ENCODE data around the gene RANBP3. TPM values are rescaled to one million over a fixed set of nuclear protein-coding genes. Genes with fewer than 3 reads are reported as not detected.
"Not testable (repeated sequence)": the region's sequence is repeated elsewhere in the genome, so short reads cannot be mapped to it uniquely, and the experiment has no call there.

RANBP3 gene, protein sequence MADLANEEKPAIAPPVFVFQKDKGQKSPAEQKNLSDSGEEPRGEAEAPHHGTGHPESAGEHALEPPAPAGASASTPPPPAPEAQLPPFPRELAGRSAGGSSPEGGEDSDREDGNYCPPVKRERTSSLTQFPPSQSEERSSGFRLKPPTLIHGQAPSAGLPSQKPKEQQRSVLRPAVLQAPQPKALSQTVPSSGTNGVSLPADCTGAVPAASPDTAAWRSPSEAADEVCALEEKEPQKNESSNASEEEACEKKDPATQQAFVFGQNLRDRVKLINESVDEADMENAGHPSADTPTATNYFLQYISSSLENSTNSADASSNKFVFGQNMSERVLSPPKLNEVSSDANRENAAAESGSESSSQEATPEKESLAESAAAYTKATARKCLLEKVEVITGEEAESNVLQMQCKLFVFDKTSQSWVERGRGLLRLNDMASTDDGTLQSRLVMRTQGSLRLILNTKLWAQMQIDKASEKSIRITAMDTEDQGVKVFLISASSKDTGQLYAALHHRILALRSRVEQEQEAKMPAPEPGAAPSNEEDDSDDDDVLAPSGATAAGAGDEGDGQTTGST
- total RNA-seq: 70.8 TPM
- long read RNA-seq, transcript RANBP3-201 (16 exons, 1,762 nt): major isoform, 15 of 57 reads
- long read RNA-seq, transcript RANBP3-220 (16 exons, 1,783 nt): minor isoform, 10 of 57 reads
- long read RNA-seq, partial matches to known transcripts: 11 of 57 reads
- long read RNA-seq, other reads (novel, unspliced or antisense): 15 of 57 reads

- Histone ChIP-seq H3K27me3 (ENCODE audit: low read depth) (no peaks in the 10 kb centered on the region), H3K36me3 (peaks cover 28% of the 10 kb centered on the region), H3K4me3 (peak within 1 kb of the TSS; percentile 97), H3K9me3 (no peaks in the 10 kb centered on the region), H3K4me1 (peaks cover 48% of the 10 kb centered on the region), H3K27ac (peak within 1 kb of the TSS; percentile 92)
- ATAC-seq (peak; percentile 97 to 98), DNase-seq (peak; percentile 100)
- intact Hi-C loops (cut with DNase I): no loop called here
- TF ChIP-seq, protein P1, sequence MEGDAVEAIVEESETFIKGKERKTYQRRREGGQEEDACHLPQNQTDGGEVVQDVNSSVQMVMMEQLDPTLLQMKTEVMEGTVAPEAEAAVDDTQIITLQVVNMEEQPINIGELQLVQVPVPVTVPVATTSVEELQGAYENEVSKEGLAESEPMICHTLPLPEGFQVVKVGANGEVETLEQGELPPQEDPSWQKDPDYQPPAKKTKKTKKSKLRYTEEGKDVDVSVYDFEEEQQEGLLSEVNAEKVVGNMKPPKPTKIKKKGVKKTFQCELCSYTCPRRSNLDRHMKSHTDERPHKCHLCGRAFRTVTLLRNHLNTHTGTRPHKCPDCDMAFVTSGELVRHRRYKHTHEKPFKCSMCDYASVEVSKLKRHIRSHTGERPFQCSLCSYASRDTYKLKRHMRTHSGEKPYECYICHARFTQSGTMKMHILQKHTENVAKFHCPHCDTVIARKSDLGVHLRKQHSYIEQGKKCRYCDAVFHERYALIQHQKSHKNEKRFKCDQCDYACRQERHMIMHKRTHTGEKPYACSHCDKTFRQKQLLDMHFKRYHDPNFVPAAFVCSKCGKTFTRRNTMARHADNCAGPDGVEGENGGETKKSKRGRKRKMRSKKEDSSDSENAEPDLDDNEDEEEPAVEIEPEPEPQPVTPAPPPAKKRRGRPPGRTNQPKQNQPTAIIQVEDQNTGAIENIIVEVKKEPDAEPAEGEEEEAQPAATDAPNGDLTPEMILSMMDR (IDR thresholded peaks at IDR 0.05): no peak
Observed at GRCh38 chr19:5977785-5978605, at the start of gene RANBP3. Gene RANBP3 (minus strand): TSS chr19:5978140. CDS start chr19:5978082, 58 bp downstream.

GRCh38 chr19:6026390-6027227 lies 48.7 kb upstream of the RANBP3 start:
- Histone ChIP-seq H3K36me3 (peaks cover 33% of the 10 kb centered on the region), H3K4me1 (peaks cover 13% of the 10 kb centered on the region), H3K27ac (no peak overlapping the region), H3K27me3 (ENCODE audit: low read depth) (no peaks in the 10 kb centered on the region), H3K9me3 (no peaks in the 10 kb centered on the region), H3K4me3 (no peak overlapping the region)
- DNase-seq (peak; percentile 19), ATAC-seq (no peak)
- intact Hi-C loops (cut with DNase I): no loop called here
- TF ChIP-seq, protein P1 (IDR thresholded peaks at IDR 0.05): no peak

GRCh38 chr19:6024756-6025155 lies 46.8 kb upstream of the RANBP3 start:
- H3K27ac ChIP-seq; intact Hi-C loops (cut with DNase I); ATAC-seq; H3K27me3 ChIP-seq (ENCODE audit: low read depth); H3K4me3 ChIP-seq; H3K9me3 ChIP-seq; DNase-seq: not testable (repeated sequence)
- Histone ChIP-seq H3K4me1 (peaks cover 13% of the 10 kb centered on the region), H3K36me3 (peaks cover 33% of the 10 kb centered on the region)

- H3K27ac ChIP-seq: no peak overlapping the region
- intact Hi-C loops (cut with DNase I): no loop called here
- H3K27me3 ChIP-seq (ENCODE audit: low read depth): no peaks in the 10 kb centered on the region
- H3K4me1 ChIP-seq: peaks cover 13% of the 10 kb centered on the region
- no peak overlapping the region for H3K4me3 ChIP-seq
- no peaks in the 10 kb centered on the region for H3K9me3 ChIP-seq
- DNase-seq (peak; percentile 5), ATAC-seq (no peak)
- peaks cover 33% of the 10 kb centered on the region for H3K36me3 ChIP-seq
- TF ChIP-seq, protein P1 (IDR thresholded peaks at IDR 0.05): no peak
Observed at GRCh38 chr19:6023936-6024335, 46.0 kb upstream of the RANBP3 start.

DNA sequence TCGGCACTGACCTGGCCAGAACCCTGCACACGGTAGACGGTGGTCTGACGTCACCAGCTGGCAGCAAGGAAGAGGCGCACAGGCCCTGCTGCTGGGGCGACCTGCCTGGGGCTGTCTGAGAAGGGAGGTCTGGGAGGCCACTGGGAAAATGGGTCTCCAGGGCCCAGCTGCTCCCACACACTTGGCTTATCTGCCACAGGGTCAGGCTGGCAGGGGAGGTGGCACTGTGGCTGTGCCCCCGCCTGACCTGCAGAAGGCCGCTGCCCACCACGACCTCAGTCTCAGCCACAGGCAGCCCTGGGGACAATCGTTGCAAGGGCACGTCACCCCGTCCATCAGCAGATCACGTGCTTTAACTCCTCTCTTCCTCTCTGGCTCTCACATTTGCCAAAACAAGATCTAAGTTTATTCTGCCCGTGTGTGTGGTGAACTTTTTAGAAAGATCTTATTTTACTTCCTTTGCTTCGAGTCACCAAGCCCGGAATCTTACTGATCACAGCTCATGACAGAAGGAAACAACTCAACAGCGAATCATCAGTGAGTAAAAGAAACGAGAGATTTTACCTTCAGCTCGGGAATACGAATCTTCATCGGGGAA lies 45.2 kb upstream of the RANBP3 start:
- no peaks in the 10 kb centered on the region for H3K27me3 ChIP-seq (ENCODE audit: low read depth)
- DNase-seq (peak; percentile 39), ATAC-seq (peak; percentile 20 to 27)
- peak overlapping the region; percentile 32 for H3K27ac ChIP-seq
- intact Hi-C loops (cut with DNase I): no loop called here
- H3K4me3 ChIP-seq: no peak overlapping the region
- no peaks in the 10 kb centered on the region for H3K9me3 ChIP-seq
- peaks cover 27% of the 10 kb centered on the region for H3K36me3 ChIP-seq
- H3K4me1 ChIP-seq: peaks cover 13% of the 10 kb centered on the region
- TF ChIP-seq, protein P1 (IDR thresholded peaks at IDR 0.05): no peak

All from lower lobe of right lung (tissue), 2 donors.